ENCODE measurements around the gene IL10. TPM values are rescaled to one million over a fixed set of nuclear protein-coding genes. Genes with fewer than 3 reads are reported as not detected.

The IL10 gene
- total RNA-seq: not detected in 2 replicates

DNA sequence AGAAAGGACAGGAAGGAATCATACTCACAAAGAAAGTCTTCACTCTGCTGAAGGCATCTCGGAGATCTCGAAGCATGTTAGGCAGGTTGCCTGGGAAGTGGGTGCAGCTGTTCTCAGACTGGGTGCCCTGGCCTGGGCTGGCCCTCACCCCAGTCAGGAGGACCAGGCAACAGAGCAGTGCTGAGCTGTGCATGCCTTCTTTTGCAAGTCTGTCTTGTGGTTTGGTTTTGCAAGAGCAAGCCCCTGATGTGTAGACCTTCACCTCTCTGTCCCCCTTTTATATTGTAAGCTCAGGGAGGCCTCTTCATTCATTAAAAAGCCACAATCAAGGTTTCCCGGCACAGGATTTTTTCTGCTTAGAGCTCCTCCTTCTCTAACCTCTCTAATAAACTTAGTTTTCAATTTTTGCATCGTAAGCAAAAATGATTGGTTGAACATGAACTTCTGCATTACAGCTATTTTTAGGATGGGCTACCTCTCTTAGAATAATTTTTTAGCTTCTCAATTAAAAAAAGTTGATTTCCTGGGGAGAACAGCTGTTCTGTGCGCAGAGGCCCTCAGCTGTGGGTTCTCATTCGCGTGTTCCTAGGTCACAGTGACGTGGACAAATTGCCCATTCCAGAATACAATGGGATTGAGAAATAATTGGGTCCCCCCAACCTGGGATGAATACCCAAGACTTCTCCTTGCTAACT lies at the start of gene IL10:
Gene IL10 (minus strand): TSS at position 252 of the 695 bp plus-strand sequence. CDS start 59 bp downstream, at position 193.

DNA sequence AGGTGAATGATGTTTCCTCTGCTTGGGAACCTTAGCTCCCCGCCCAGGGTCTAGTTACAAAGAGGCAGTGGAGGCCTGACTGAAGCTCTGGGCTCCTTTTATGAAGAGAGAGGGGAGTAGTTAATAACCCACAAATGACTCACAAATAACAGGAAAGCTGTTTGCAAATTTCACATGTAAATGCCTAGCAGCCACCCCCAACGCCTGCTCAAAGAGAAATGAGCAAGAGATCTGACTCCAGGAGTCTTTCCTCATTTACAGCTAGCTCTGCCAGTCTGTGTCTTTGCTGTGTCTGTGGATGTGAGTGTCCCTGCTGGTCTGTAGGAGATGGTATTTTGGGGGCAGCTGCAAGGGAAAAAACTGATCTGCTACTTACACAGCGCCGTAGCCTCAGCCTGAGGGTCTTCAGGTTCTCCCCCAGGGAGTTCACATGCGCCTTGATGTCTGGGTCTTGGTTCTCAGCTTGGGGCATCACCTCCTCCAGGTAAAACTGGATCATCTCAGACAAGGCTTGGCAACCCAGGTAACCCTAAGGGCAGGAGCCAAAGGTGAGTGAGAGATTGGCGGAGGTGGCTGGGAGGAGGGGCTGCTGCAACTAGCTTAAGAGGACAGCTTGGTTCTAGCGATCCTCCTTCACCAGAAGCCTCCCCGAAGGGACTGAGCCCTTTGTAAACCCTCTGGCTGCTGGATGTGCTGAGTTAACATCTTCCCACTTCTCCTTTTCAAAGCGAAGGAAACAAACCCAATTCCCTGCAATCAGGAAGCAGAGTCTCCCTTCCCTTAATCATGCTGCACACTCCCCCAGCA lies 1.6 kb downstream of the IL10 start, which contains the start of gene IL19:
Gene IL19 (plus strand): TSS at position 243 of the 807 bp plus-strand sequence. CDS start 65,890 bp downstream, outside the sequence.

Small RNAs within 50 kb of the gene (small RNA-seq; reads per million reads assigned to genes)
- not detected for gene RF00019

Other genes with a start within 250 kb of the IL10 start
- 46.5 and 54.8 TPM in 2 replicates for gene EIF2D, start 160.0 kb downstream of the IL10 start, total RNA-seq
- 29.2 and 30.5 TPM in 2 replicates for gene DYRK3, start 137.0 kb downstream of the IL10 start, total RNA-seq
- gene MAPKAPK2, start 87.6 kb downstream of the IL10 start, total RNA-seq: 55.3 and 61.0 TPM in 2 replicates
- not detected in 2 replicates for gene IL19, start 1.7 kb downstream of the IL10 start, total RNA-seq
- not detected in 2 replicates for gene IL20, start 93.1 kb upstream of the IL10 start, total RNA-seq
- 0.16 TPM in 1 of 2 replicates, not detected in the other for gene IL24, start 124.9 kb upstream of the IL10 start, total RNA-seq
- 0.32 and 0.73 TPM in 2 replicates for gene FCMR, start 149.4 kb upstream of the IL10 start, total RNA-seq
- gene PIGR, start 174.0 kb upstream of the IL10 start, total RNA-seq: under 0.01 TPM in 1 of 2 replicates, not detected in the other
- not detected in 2 replicates for gene FCAMR, start 198.0 kb upstream of the IL10 start, total RNA-seq

Data from hair follicle dermal papilla cell (primary cell).